HEK293 (cell line): ENCODE results near the gene MEGF6.

Experiments used
- CTCF ChIA-PET: fragments of 350-600 bp; formaldehyde crosslinking; extraction: SDS; loops from one replicate; lab custom pipeline; 2021; ENCODE audit warnings: antibody characterized with exemption; lab: Yijun Ruan, JAX
- POLR2A ChIA-PET: fragments of 300-600 bp; formaldehyde crosslinking; extraction: SDS; loops from one replicate; lab custom pipeline; 2020; ENCODE audit warnings: antibody characterized with exemption, inconsistent platforms; lab: Yijun Ruan, JAX
- H3K27ac ChIP-seq: fragments of 200-500 bp; sonication (Bioruptor generic); 2 replicates; pipeline ENCODE4 v1.5.1; 2014; ENCODE audit warnings: low read depth, low read length, control low read depth, inconsistent platforms; ENCODE audit errors: extremely low read depth
- H3K36me3 ChIP-seq, 2 experiments: fragments of 200-500 bp in 1 of 2; sonication (Bioruptor generic) in 1 of 2; 1 replicate in 1 of 2; 2 replicates in 1 of 2; pipeline ENCODE4 v1.5.1; 2014 to 2017; ENCODE audit warnings: inconsistent platforms in 2 of 2, low read length in 2 of 2; ENCODE audit not compliant: control insufficient read depth in 2 of 2, insufficient read depth in 1 of 2
- H3K4me1 ChIP-seq: fragments of 200-500 bp; sonication (Bioruptor generic); 2 replicates; pipeline ENCODE4 v1.5.1; 2014; ENCODE audit warnings: mild to moderate bottlenecking, low read length, inconsistent platforms; ENCODE audit not compliant: control insufficient read depth, insufficient read depth
- H3K4me3 ChIP-seq: 2 replicates; pipeline ENCODE4 v1.5.1; 2011; ENCODE audit warnings: low read depth, mild to moderate bottlenecking, control low read depth, low read length, moderate library complexity
- H3K9me3 ChIP-seq: fragments of 200-500 bp; sonication (Bioruptor generic); 2 replicates; pipeline ENCODE4 v1.5.1; 2014; ENCODE audit warnings: low read depth, low read length, inconsistent platforms; ENCODE audit not compliant: control insufficient read depth, insufficient read depth
- KLF16 ChIP-seq: fragments of 450-650 bp; formaldehyde crosslinking; IDR thresholded peaks from 2 replicates; pipeline ENCODE4 v1.5.1; 2017; ENCODE audit warnings: missing biosample characterization, missing genetic modification characterization
- KLF8 ChIP-seq: fragments of 450-650 bp; formaldehyde crosslinking; IDR thresholded peaks from 2 replicates; pipeline ENCODE4 v1.5.1; 2016; ENCODE audit warnings: missing biosample characterization, missing genetic modification characterization
- RBAK ChIP-seq: fragments of 450-650 bp; formaldehyde crosslinking; IDR thresholded peaks from 2 replicates; pipeline ENCODE4 v1.5.1; 2016; ENCODE audit warnings: missing biosample characterization, missing genetic modification characterization
- WT1 ChIP-seq: fragments of 450-650 bp; formaldehyde crosslinking; IDR thresholded peaks from 2 replicates; pipeline ENCODE4 v1.5.1; 2016; ENCODE audit warnings: missing biosample characterization, missing genetic modification characterization
- ZBTB1 ChIP-seq: fragments of 450-650 bp; formaldehyde crosslinking; IDR thresholded peaks from 2 replicates; pipeline ENCODE4 v1.5.1; 2016; ENCODE audit warnings: missing biosample characterization, missing genetic modification characterization
- ZFHX2 ChIP-seq: fragments of 450-650 bp; formaldehyde crosslinking; conservative IDR thresholded peaks from 2 replicates; pipeline ENCODE4 v1.5.1; 2016; ENCODE audit warnings: missing biosample characterization, missing genetic modification characterization
- ZFP41 ChIP-seq: fragments of 450-650 bp; formaldehyde crosslinking; IDR thresholded peaks from 2 replicates; pipeline ENCODE4 v1.5.1; 2016; ENCODE audit warnings: missing biosample characterization, missing genetic modification characterization, borderline replicate concordance
- ZNF133 ChIP-seq: fragments of 450-650 bp; formaldehyde crosslinking; IDR thresholded peaks from 2 replicates; pipeline ENCODE4 v1.5.1; 2016; ENCODE audit warnings: missing biosample characterization, missing genetic modification characterization
- ZNF146 ChIP-seq: fragments of 450-650 bp; formaldehyde crosslinking; IDR thresholded peaks from 2 replicates; pipeline ENCODE4 v1.5.1; 2016; ENCODE audit warnings: missing biosample characterization, missing genetic modification characterization
- ZNF169 ChIP-seq: fragments of 450-650 bp; formaldehyde crosslinking; IDR thresholded peaks from 2 replicates; pipeline ENCODE4 v1.5.1; 2016; ENCODE audit warnings: missing biosample characterization, missing genetic modification characterization
- ZNF175 ChIP-seq: fragments of 450-650 bp; formaldehyde crosslinking; IDR thresholded peaks from 2 replicates; pipeline ENCODE4 v1.5.1; 2016; ENCODE audit warnings: missing biosample characterization, missing genetic modification characterization
- ZNF354C ChIP-seq: fragments of 450-650 bp; formaldehyde crosslinking; IDR thresholded peaks from 2 replicates; pipeline ENCODE4 v1.5.1; 2016; ENCODE audit warnings: missing biosample characterization, missing genetic modification characterization, low read depth, borderline replicate concordance
- ZNF37A ChIP-seq: fragments of 450-650 bp; IDR thresholded peaks from 2 replicates; pipeline ENCODE4 v1.5.1; 2018; ENCODE audit warnings: missing biosample characterization, missing genetic modification characterization
- ZNF423 ChIP-seq: fragments of 450-650 bp; formaldehyde crosslinking; IDR thresholded peaks from 2 replicates; pipeline ENCODE4 v1.5.1; 2016; ENCODE audit warnings: missing biosample characterization, missing genetic modification characterization
- ZNF558 ChIP-seq: fragments of 450-650 bp; formaldehyde crosslinking; IDR thresholded peaks from 2 replicates; pipeline ENCODE4 v1.5.1; 2016; ENCODE audit warnings: missing biosample characterization, missing genetic modification characterization
- ZNF785 ChIP-seq: fragments of 450-650 bp; formaldehyde crosslinking; IDR thresholded peaks from 2 replicates; pipeline ENCODE4 v1.5.1; 2016; ENCODE audit warnings: missing biosample characterization, missing genetic modification characterization
- ZNF792 ChIP-seq: fragments of 450-650 bp; formaldehyde crosslinking; IDR thresholded peaks from 2 replicates; pipeline ENCODE4 v1.5.1; 2016; ENCODE audit warnings: missing biosample characterization, missing genetic modification characterization
- ZSCAN16 ChIP-seq: fragments of 450-650 bp; formaldehyde crosslinking; IDR thresholded peaks from 2 replicates; pipeline ENCODE4 v1.5.1; 2016; ENCODE audit warnings: missing biosample characterization, missing genetic modification characterization
- TF ChIP-seq, protein P1 (sequence below): IDR thresholded peaks from 2 replicates; pipeline ENCODE4 v1.6.1; 2011; ENCODE audit warnings: mild to moderate bottlenecking, low read depth, low read length, borderline replicate concordance
- TF ChIP-seq, protein P2 (sequence below): fragments of 450-650 bp; formaldehyde crosslinking; IDR thresholded peaks from 2 replicates; pipeline ENCODE4 v1.5.1; 2017; ENCODE audit warnings: missing biosample characterization, missing genetic modification characterization
- TF ChIP-seq, protein P3 (sequence below): fragments of 450-650 bp; formaldehyde crosslinking; IDR thresholded peaks from 2 replicates; pipeline ENCODE4 v1.5.1; 2017; ENCODE audit warnings: missing biosample characterization, mild to moderate bottlenecking, missing genetic modification characterization, moderate library complexity
- TF ChIP-seq, protein P4 (sequence below): fragments of 450-650 bp; formaldehyde crosslinking; IDR thresholded peaks from 2 replicates; pipeline ENCODE4 v1.5.1; 2016; ENCODE audit warnings: missing biosample characterization, missing genetic modification characterization, low read depth

MEGF6 gene

DNA sequence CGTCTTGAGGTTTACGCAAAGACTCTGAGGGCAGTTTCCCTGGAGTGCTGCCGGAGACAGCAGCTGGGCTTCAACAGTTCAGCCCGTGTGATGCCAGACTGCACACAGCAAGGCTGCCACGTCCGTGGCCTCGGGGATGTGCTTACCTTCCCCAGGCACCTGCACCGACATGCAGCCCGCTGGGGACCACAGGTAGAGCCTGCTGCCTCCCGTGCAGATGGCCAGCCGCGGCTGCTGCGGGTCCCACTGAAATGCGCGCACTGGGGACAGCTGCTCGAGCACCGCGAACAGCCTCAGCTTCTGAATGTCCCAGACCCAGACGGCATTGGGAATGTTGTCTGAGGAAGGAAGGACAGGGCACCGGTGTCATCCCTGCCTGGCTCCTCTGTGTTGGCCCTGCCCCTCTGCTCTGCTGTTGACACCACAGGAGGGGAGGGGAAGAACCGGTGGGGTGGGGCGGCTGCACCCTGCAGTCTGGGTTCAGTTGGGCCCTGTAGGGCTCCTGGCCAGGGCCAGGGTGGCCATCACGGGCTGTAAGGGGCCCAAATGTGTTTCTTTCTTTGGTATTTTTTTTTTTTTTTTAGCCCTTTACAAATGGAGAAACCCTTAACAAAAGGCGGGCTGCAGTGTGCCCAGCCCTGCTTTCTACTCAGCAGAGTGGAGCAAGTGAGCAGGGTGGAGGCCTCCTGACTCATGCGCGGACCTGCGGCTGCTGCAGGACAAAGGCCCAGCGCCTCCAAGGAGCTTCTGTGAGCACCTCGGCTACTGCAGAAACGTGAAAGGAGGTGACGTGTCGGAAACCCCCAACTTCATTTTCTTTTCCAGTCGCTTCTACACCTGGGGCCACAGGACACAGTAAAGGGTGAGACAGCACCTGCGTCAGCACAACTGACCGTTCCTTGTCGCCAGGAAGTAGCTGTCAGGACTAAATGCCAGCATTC, 20.3 kb upstream of the MEGF6 start:
- no peak for TF ChIP-seq KLF8
- TF ChIP-seq ZNF423 (tag by site-specific recombination), result no peak
- TF ChIP-seq WT1 (tag by site-specific recombination), result no peak
- TF ChIP-seq, protein P1, sequence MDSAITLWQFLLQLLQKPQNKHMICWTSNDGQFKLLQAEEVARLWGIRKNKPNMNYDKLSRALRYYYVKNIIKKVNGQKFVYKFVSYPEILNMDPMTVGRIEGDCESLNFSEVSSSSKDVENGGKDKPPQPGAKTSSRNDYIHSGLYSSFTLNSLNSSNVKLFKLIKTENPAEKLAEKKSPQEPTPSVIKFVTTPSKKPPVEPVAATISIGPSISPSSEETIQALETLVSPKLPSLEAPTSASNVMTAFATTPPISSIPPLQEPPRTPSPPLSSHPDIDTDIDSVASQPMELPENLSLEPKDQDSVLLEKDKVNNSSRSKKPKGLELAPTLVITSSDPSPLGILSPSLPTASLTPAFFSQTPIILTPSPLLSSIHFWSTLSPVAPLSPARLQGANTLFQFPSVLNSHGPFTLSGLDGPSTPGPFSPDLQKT, result no peak
- TF ChIP-seq ZNF169 (tag by site-specific recombination), result no peak
- TF ChIP-seq ZBTB1 (tag by site-specific recombination), result no peak
- H3K27ac ChIP-seq, result no peak overlapping the region
- no peak overlapping the region for H3K4me3 ChIP-seq
- ChIA-PET CTCF (interaction anchor here (1.0 kb wide), 2 partner anchors 12 to 35 kb away, joined by 3 to 5 read pairs; no protein-coding TSS in a partner anchor), POLR2A (interaction anchor here (0.8 kb wide), 1 partner anchor 10 kb away, joined by 3 read pairs; no protein-coding TSS in a partner anchor)
- no peaks in the 10 kb centered on the region for H3K4me1 ChIP-seq
- no peaks in the 10 kb centered on the region for H3K9me3 ChIP-seq
- peaks cover 13 to 98% of the 10 kb centered on the region in 2 experiments for H3K36me3 ChIP-seq

DNA sequence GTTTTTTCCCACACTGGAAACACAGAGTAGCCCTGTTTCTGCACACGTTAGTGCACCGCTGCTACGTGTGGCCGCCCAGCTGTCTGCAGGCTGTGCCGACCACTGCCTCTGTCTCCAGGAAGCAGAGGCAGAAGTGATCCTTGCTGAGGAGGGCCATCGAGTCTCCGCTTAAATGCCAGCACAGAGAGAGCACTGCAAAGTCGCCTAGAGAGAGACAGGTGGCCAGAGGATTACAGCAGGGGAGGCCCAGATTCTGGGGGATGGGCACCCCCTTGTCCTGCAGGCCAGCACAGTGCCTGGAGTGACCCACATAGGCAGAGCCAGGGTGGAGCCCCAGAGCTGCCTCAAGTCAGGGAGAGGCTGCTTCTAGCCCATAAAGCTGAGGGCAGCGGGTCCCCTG, 19.6 kb upstream of the MEGF6 start:
- ChIA-PET POLR2A (no interaction called here), CTCF (interaction anchor here (2.2 kb wide), 1 partner anchor 11 kb away, joined by 9 read pairs; no protein-coding TSS in a partner anchor)
- no peak for TF ChIP-seq ZFHX2 (tag by site-specific recombination)
- TF ChIP-seq ZNF558, result no peak
- no peak for TF ChIP-seq ZNF785 (tag by site-specific recombination)
- TF ChIP-seq, protein P2, sequence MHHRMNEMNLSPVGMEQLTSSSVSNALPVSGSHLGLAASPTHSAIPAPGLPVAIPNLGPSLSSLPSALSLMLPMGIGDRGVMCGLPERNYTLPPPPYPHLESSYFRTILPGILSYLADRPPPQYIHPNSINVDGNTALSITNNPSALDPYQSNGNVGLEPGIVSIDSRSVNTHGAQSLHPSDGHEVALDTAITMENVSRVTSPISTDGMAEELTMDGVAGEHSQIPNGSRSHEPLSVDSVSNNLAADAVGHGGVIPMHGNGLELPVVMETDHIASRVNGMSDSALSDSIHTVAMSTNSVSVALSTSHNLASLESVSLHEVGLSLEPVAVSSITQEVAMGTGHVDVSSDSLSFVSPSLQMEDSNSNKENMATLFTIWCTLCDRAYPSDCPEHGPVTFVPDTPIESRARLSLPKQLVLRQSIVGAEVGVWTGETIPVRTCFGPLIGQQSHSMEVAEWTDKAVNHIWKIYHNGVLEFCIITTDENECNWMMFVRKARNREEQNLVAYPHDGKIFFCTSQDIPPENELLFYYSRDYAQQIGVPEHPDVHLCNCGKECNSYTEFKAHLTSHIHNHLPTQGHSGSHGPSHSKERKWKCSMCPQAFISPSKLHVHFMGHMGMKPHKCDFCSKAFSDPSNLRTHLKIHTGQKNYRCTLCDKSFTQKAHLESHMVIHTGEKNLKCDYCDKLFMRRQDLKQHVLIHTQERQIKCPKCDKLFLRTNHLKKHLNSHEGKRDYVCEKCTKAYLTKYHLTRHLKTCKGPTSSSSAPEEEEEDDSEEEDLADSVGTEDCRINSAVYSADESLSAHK (tag by site-specific recombination), result no peak
- TF ChIP-seq ZFP41 (tag by site-specific recombination), result no peak
- no peak for TF ChIP-seq ZNF792 (tag by site-specific recombination)
- TF ChIP-seq ZNF354C (tag by site-specific recombination), result no peak
- no peak for TF ChIP-seq KLF16 (tag by site-specific recombination)
- TF ChIP-seq ZNF133, result no peak
- TF ChIP-seq RBAK (tag by site-specific recombination), result no peak
- no peak for TF ChIP-seq ZNF146 (tag by site-specific recombination)
- no peak for TF ChIP-seq ZNF37A (tag by site-specific recombination)
- no peak for TF ChIP-seq ZSCAN16 (tag by site-specific recombination)
- TF ChIP-seq, protein P3, sequence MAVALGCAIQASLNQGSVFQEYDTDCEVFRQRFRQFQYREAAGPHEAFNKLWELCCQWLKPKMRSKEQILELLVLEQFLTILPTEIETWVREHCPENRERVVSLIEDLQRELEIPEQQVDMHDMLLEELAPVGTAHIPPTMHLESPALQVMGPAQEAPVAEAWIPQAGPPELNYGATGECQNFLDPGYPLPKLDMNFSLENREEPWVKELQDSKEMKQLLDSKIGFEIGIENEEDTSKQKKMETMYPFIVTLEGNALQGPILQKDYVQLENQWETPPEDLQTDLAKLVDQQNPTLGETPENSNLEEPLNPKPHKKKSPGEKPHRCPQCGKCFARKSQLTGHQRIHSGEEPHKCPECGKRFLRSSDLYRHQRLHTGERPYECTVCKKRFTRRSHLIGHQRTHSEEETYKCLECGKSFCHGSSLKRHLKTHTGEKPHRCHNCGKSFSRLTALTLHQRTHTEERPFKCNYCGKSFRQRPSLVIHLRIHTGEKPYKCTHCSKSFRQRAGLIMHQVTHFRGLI (tag by site-specific recombination), result no peak
- TF ChIP-seq ZNF175 (tag by site-specific recombination), result no peak
- TF ChIP-seq, protein P4, sequence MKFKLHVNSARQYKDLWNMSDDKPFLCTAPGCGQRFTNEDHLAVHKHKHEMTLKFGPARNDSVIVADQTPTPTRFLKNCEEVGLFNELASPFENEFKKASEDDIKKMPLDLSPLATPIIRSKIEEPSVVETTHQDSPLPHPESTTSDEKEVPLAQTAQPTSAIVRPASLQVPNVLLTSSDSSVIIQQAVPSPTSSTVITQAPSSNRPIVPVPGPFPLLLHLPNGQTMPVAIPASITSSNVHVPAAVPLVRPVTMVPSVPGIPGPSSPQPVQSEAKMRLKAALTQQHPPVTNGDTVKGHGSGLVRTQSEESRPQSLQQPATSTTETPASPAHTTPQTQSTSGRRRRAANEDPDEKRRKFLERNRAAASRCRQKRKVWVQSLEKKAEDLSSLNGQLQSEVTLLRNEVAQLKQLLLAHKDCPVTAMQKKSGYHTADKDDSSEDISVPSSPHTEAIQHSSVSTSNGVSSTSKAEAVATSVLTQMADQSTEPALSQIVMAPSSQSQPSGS, result no peak
- Histone ChIP-seq H3K9me3 (no peaks in the 10 kb centered on the region), H3K27ac (no peak overlapping the region), H3K4me1 (no peaks in the 10 kb centered on the region), H3K4me3 (no peak overlapping the region), H3K36me3 (peaks cover 13 to 91% of the 10 kb centered on the region in 2 experiments)
